Prostate gland (tissue), 2 donors: Measurements from ENCODE around the gene FOXC1. TPM values are rescaled to one million over a fixed set of nuclear protein-coding genes. Genes with fewer than 3 reads are reported as not detected.

Source experiments
- DNase-seq: peaks from one replicate; pipeline ENCODE4 v3.0.0-alpha.2; 2019; ENCODE audit warnings: low spot score
- H3K27ac ChIP-seq, 2 donors: fragments of 200-600 bp; sonication (generic); 2 replicates each; pipeline ENCODE4 v1.5.1; 2017 to 2019
- H3K27me3 ChIP-seq: fragments of 200-600 bp; sonication (generic); replicated peaks from 2 replicates; pipeline ENCODE4 v1.5.1; 2019; ENCODE audit not compliant: insufficient read depth
- H3K36me3 ChIP-seq, 2 donors: fragments of 200-600 bp; sonication (generic); 1 replicate in 1 of 2; 2 replicates in 1 of 2; pipeline versions ENCODE4 v1.5.1 to v1.8.1; 2017 to 2019
- H3K4me1 ChIP-seq: fragments of 200-600 bp; sonication (generic); replicated peaks from 2 replicates; pipeline ENCODE4 v1.5.1; 2019
- H3K4me3 ChIP-seq, 2 donors: fragments of 200-600 bp; sonication (generic); 2 replicates each; pipeline ENCODE4 v1.5.1; 2017 to 2019
- H3K9me3 ChIP-seq: fragments of 200-600 bp; sonication (generic); 2 replicates; pipeline ENCODE4 v1.5.1; 2017
- CTCF ChIP-seq, 4 experiments: fragments of 200-600 bp in 2 of 4; fragments of 450-650 bp in 2 of 4; sonication (generic) in 2 of 4; IDR thresholded peaks; 1 replicate in 3 of 4; 2 replicates in 1 of 4; pipeline ENCODE4 v1.5.1; 2016 to 2019; ENCODE audit warnings: antibody characterized with exemption in 4 of 4, mild to moderate bottlenecking in 2 of 4, moderate library complexity in 2 of 4
- POLR2A ChIP-seq: fragments of 450-650 bp; IDR thresholded peaks from one replicate; pipeline ENCODE4 v1.6.1; 2016; ENCODE audit warnings: antibody characterized with exemption, mild to moderate bottlenecking
- POLR2AphosphoS5 ChIP-seq: sonication (generic); formaldehyde crosslinking; IDR thresholded peaks from one replicate; pipeline ENCODE4 v1.6.1; 2017; ENCODE audit warnings: antibody characterized with exemption
- WGBS: methylation state at CpG from one replicate; pipeline ENCODE4 v1.1.5; 2018; 5-methylcytosine and 5-hydroxymethylcytosine counted together
- intact Hi-C: fragments of 100-400 bp; cut with DNase I; formaldehyde crosslinking; loops from one replicate; pipeline ENCODE4 v1.14.2; 2022
- total RNA-seq, 2 donors: library from RNA; depleted of rRNA; stranded (reverse); fragments of >200 nt; gene quantifications; one replicate each; pipeline ENCODE4 v1.1.0, GENCODE V29; 2016

The FOXC1 gene
- total RNA-seq, 2 donors from 2014 or later: 9.2 to 11.2 TPM

GRCh38 chr6:1630771-1631217 lies 21.1 kb downstream of the FOXC1 start:
- intact Hi-C loops: no loop called here
- H3K9me3 ChIP-seq: no peaks in the 10 kb centered on the region

GRCh38 chr6:1631251-1631650 lies 21.5 kb downstream of the FOXC1 start:
- no peak overlapping the region for H3K4me3 ChIP-seq
- no peak overlapping the region for H3K27ac ChIP-seq
- H3K4me1 ChIP-seq: no peaks in the 10 kb centered on the region
- intact Hi-C loops: no loop called here
- WGBS: 97% methylated on average over 4 of the region's 4 CpGs
- no peaks in the 10 kb centered on the region for H3K27me3 ChIP-seq
- no peak for TF ChIP-seq POLR2A
- TF ChIP-seq POLR2AphosphoS5: no peak
- no peak for TF ChIP-seq CTCF (IDR thresholded peaks at IDR 0.05)
- no peaks in the 10 kb centered on the region for H3K36me3 ChIP-seq
- DNase-seq: no peak
- no peaks in the 10 kb centered on the region for H3K9me3 ChIP-seq

More at GRCh38 chr6:1630771-1631217, 21.1 kb downstream of the FOXC1 start:
- no peak overlapping the region for H3K27ac ChIP-seq
- no peak for TF ChIP-seq CTCF (IDR thresholded peaks at IDR 0.05)
- no peaks in the 10 kb centered on the region for H3K27me3 ChIP-seq
- no peaks in the 10 kb centered on the region for H3K36me3 ChIP-seq
- no peak overlapping the region for H3K4me3 ChIP-seq
- no peak for DNase-seq
- H3K4me1 ChIP-seq: no peaks in the 10 kb centered on the region
- 90% methylated on average over 11 of the region's 11 CpGs for WGBS

- Histone ChIP-seq H3K36me3 (no peaks in the 10 kb centered on the region), H3K4me1 (no peaks in the 10 kb centered on the region), H3K27ac (no peak overlapping the region), H3K27me3 (no peaks in the 10 kb centered on the region), H3K4me3 (no peak overlapping the region), H3K9me3 (no peaks in the 10 kb centered on the region)
- intact Hi-C loops: no loop called here
- 98% methylated on average over 16 of the region's 16 CpGs for WGBS
- DNase-seq: no peak
- TF ChIP-seq CTCF (IDR thresholded peaks at IDR 0.05): no peak
- TF ChIP-seq POLR2AphosphoS5: no peak
- no peak for TF ChIP-seq POLR2A
Measured at GRCh38 chr6:1633366-1634021, 23.8 kb downstream of the FOXC1 start.

DNA sequence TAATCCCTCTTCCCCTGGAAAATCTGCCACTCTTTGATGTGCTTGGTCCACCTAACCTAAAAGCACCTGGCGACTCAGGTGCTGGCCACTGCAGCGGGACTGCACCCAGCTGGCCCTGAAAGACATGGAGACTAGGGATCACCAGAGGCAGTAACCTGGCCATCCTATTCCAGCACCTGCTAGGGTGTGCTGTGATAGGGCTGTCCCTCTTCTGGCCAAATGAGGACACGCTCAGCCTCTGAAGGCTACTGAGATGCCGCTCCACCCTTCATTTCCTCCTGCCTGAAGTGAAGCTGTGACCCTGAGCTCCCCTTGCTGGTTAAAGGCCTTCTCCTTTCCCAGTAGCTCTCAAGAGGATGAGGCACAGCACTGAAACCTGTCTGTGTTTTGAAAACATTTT lies 24.4 kb downstream of the FOXC1 start:
- intact Hi-C loops: no loop called here
- Histone ChIP-seq H3K4me1 (no peaks in the 10 kb centered on the region), H3K36me3 (no peaks in the 10 kb centered on the region), H3K27ac (no peak overlapping the region), H3K4me3 (no peak overlapping the region), H3K9me3 (no peaks in the 10 kb centered on the region), H3K27me3 (no peaks in the 10 kb centered on the region)
- DNase-seq: no peak
- TF ChIP-seq POLR2A (no peak), POLR2AphosphoS5 (no peak), CTCF (IDR thresholded peaks at IDR 0.05) (no peak)
- 94% methylated on average over 4 of the region's 4 CpGs for WGBS

DNA sequence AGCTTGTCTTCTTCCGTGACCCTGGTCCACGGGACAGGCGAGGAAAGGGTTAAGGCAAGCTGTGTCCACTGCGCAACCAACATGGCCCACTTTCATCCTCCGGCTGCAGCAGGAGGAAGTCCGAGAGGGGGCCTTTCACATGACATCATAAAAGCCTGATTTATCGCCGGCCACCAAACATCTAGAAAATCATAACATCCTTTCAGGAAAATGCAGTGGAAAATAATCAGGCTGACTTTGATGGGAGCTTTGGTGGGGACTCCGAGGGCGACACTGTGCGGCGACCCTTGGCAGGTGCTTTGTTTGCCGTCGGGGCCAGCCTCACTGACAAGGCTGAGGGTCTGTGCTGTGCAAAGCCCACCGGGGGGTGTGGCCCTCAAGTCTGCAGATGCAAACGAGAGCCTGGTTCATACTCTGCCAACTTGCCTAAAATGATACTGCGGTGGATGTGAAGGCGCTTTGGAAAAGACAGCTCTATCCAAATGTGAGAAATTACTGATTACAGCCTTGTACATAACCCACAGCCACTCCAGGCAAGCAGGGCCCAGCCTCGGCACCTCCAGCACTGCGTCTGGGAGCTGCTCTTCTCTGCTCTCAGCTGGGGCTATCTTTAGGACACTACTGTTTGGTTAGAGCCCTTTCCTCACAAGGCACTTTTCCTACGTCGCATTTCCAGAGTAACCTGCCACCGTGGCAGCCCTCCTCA lies 25.7 kb downstream of the FOXC1 start:
- intact Hi-C loops: no loop called here
- H3K27ac ChIP-seq: no peak overlapping the region
- H3K4me1 ChIP-seq: no peaks in the 10 kb centered on the region
- no peaks in the 10 kb centered on the region for H3K9me3 ChIP-seq
- H3K27me3 ChIP-seq: no peaks in the 10 kb centered on the region
- DNase-seq: no peak
- TF ChIP-seq POLR2A (no peak), POLR2AphosphoS5 (no peak), CTCF (IDR thresholded peaks at IDR 0.05) (no peak)
- 71% methylated on average over 23 of the region's 23 CpGs for WGBS
- no peak overlapping the region for H3K4me3 ChIP-seq
- H3K36me3 ChIP-seq: no peaks in the 10 kb centered on the region
